NCI-H345 (cell line): Measurements from ENCODE around the gene DUSP15.
"Not testable (repeated sequence)": the region's sequence is repeated elsewhere in the genome, so short reads cannot be mapped to it uniquely, and the experiment has no call there.

ENCODE experiments used
- DNase-seq: peaks from one replicate; lab custom pipeline; 2025; lab: John Stamatoyannopoulos, UW

DUSP15 gene

DNA sequence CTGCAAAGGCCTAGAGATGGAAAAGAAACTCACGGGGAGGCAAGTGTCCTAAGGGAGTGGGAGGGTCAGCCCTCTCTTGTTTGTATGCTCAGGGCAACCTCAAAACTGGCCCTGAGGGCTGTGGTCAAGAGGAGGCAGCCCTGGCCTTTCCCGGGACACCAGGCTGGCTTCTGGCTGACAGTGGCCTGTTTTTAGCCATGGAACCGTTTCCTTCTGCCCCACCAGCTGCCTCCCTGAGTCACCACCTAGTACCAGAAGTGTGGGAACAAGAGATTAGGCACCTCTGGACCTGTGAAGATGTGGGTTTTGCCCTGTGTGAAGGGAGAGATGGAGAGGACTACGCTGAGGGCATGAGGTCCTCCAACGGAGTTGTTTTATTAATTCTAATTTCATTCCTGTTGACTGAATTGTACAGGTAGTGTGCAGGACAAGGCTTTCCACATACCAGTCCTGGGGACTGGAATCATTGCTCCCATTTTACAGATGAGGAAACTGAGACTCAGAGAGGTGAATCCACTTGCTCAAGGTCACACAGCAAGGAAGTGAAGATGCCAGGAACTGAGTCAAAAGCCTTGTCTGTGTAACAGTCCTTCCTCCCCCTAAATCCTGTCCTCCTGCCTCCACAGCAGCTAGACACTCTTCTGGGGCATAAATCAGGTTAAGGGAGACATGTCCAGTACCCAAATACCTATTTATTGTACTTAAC lies 30.4 kb downstream of the DUSP15 start:
- DNase-seq = no peak

DNA sequence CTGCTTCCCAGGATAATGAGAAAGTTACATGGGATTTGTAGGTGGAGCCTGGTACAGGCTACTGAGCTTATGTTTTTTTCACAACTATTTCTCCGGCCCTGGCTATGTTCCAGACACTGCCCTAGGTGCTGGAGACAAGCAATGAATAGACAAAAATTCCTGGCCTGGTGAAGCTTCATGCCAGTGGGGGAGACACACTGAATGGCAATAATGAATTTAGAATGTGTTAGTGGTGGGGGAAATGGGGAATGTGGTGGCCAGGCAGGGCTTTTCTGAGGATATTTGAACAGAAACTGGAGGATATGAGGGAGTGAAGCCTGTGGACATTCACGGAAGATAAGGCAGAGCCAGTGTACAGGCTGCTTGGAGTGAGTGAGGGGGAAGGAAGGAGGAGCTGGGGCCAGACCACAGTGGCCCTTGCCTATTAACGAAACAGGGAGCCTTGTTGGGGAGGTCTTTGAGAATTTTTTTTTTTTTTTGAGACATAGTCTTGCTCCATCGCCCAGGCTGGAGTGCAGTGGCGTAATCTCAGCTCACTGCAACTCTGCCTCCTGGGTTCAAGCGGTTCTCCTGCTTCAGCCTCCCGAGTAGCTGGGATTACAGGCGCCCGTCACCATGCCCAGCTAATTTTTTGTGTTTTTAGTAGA lies 31.6 kb downstream of the DUSP15 start:
- no peak for DNase-seq

DNA sequence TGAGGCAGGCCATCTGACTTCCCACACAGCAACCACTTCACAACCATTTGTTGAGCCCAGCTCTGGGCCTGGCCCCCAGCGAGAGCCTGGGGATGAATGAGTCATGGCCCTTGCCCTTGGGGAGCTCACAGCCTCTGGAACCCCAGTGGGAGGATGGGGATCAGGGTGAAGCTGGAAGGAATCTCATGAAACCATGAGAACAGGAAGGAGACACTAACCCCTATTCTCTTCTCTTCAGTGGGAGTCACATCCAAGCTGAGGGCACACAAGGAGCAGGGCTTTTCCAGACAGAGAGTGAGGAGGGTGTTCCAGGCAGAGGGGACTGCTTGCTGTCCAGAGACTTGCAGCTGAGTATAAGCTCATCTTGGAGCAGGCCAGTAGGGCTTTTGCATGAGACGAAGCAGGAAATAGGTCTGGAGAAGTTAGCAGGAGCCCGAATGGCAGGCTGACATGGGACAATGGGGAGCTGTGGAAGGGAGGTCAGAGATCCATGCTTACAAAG lies 32.4 kb downstream of the DUSP15 start:
- no peak for DNase-seq

DNA sequence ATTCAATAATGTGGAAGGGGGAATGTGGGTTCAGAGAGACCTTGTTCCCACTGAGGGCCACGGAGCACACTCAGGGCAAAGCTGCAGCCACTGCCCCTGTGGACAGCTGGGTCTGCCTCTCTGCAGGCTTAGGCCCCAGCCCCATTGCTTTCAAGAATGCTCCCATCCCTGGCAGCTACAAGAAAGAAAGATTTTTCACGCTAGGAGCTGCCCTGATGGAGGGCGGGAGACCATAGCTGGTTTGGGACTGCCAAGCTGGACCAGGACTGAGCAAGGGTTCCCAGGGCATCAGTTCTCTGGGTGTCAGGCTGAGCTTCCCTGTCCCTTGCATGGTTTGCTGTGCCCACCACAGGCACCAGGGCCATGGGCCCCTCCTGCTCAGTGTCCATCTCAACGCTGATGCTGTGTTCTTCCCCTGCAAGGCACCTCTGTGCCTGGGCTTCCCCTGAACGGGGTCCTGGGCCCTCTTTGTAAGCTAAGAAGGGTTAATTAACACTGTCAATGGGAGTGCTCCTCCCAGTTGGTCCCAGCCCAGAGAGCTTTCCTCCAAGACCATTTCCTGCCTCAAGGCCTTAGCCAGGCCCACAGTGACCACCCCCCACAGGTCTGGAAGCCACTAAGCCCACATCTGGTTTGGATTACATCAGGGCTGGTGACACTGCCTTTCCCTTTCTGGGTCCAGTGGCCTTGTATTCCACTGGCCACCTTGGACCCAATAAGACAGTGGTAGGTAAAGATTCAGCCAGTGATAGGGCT lies 33.3 kb downstream of the DUSP15 start:
- DNase-seq = no peak

DNA sequence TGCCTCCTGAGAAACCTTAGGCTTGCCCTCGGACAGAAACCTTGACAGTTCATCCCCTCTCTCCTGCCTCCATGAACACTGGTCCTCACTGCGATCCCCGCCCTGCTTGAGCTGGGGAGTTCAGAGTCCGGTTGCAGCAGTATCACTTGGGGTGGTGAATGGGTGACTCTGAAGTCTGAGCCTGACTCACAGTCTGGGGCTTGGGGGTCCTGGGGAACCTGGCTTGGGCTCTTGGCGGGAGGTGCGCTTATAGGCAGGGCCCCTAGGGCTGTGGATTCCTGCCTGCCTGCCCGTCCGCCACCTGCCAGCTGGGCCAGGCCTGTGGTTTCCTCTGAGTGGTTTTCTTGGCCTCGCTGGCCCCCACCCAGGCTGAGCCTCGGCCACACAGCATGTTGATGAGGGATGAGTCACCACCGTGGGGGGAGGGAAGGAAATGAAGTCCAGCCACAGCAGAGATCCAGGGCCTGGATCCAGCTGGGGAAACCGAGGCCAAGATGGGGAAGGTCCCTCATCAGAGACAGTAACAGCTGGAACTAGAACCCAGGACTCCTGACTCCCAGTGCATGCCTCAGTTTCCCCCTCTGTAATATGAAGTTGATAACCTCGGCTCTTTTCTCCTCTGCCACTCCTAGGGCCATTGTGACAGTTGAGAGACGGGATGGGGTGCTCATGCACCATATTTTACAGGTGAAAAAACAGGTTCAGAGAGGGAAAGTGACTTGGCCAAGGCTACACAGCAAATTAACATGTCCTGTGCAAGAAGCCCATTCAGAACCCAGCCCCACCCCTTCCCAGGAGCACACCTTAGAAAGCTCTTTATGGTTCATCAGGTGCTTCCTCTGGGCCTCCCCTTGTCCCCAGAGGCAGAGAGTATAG lies 34.1 kb downstream of the DUSP15 start:
- DNase-seq = no peak

DNA sequence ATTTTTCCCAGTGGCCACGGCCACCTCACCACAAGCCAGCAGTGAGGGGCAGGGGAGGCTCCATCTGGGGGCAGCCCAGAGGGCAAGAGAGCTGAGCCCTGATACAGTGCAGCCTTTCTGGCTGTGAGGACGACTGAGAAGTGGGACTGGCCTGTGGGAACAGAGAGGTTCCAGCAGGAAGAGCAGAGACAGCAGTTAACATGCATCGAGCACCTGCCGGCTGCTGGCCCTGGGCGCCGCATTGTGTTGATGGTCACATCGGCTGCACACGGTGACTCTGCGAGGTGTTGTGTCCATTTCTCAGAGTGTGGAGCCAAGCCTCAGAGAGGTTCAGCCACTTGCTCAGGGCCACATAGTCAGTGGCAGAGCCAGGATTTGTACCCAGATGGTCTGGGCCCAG lies 34.8 kb downstream of the DUSP15 start:
- DNase-seq = no peak

DNA sequence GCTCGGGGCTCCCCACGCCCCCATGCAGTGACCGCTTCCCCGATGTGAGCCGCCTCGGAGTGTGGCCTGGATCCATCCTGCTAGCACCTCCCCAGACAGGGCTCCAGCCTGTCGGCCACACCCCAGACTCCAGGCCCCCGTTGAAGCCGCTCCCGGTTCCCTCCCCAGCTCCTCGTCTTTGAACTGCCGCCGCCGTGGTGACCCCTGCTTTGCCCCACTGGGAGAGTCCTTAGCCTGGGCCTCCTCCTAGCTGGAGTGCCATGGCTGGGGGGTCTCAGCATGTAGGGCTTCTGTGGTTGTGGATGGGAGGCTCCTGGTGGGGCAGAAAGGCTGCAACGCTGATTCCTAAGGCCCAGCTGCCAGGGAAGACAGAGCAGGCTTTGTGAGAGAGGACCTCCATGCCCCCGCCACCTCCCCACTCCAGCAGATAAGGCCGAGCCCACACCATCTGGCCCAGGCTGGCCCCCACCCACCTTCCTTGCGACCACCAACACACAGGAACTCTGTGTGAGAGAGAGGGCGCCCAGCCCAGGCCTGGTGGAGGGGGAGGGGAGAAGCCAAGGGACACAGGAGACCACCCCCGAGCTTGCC lies 36.3 kb downstream of the DUSP15 start:
- DNase-seq = no peak

DNA sequence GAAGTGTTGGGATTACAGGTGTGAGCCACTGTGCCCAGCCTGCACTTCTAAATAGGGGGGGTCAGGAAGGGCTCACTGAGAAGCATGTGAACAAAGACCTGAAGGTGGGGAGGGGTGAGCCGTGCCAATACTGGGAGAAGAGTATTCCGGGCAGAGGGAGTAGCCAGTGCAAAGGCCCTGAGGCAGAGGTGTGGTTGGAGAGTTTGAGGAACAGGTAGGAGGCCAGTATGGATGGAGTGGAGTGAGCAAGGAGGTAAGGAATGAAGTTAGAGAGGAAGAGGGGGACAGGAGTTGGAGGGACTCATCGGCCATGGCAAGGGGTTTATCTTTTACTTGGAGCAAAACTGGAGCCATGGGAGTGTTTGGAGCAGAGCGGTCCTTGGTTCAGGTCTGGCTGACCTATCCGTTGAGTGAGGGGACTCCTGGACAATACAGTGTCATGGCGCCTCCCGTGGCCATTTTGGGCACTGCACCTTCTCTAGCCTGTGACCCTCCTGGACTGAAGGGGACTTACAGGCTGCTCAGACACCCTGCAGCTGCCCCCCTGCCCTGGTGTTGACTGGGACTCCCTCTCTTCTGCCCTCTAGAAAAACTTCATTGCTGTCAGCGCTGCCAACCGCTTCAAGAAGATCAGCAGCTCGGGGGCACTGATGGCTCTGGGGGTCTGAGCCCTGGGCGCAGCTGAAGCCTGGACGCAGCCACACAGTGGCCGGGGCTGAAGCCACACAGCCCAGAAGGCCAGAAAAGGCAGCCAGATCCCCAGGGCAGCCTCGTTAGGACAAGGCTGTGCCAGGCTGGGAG lies 37.0 kb downstream of the DUSP15 start:
- DNase-seq = peak; percentile 30

DNA sequence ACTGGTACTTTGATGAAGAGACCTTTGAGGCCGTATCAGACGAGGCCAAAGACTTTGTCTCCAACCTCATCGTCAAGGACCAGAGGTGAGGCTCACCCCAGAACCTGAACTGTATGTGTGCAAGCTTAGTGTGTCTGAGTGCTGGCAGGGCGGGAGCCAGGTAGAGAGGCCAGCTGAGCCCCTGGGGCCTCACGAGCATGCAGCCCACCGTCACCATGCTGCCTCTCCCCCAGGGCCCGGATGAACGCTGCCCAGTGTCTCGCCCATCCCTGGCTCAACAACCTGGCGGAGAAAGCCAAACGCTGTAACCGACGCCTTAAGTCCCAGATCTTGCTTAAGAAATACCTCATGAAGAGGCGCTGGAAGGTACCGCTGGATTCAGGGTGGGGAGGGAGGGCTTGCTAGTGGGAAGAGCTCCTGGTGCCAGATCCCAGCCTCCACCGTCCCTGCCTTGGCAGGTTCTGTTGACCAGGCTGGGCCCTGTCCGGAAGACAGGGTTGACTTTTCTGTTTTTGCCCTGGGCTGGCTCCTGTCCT lies 38.5 kb downstream of the DUSP15 start:
- no peak for DNase-seq

DNA sequence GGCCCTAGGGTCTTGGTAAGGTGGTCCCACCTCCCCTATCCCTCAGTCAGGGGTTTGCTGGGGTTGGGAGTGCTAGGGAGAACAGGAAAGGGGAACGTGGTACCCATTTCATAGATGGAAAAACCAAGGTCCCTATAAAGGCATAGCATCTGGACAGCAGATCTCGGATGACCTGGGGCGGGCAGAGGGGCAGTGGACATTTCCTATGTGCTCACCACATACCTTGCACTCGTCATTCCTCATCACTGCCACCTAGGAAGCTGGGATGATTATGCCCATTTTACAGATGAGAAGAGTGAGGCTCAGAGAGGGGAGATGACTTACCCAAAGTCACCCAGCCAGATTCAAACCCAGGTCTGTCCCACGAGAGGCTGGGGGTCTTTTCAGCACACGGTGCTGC lies 39.1 kb downstream of the DUSP15 start:
- no peak for DNase-seq

DNA sequence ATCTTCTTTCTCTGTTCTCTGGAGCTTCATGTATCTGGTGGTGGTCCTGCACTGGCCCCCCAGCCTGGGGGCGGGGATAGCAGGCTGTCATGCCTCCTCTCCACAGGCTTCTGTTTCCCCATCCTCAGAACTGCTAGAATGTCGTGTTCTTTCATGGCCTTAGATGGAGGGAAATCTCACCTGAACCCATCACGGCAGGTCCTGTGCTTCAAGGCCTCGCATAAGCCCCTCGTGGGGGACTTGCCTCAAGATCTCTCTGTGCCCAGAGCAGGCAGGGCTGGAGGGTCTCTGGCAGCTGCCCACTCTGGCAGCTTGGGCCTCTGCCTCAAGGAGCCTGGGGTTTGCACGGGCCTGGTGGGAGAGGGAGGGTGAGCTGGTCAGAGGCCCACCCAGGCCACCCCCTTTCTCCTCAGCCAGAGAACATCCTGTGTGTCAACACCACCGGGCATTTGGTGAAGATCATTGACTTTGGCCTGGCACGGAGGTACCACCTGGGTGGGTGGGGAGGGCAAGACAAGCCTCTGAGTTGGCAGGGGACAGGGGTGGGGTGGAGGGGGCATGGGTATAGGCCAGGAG lies 39.8 kb downstream of the DUSP15 start:
- DNase-seq = no peak

DNA sequence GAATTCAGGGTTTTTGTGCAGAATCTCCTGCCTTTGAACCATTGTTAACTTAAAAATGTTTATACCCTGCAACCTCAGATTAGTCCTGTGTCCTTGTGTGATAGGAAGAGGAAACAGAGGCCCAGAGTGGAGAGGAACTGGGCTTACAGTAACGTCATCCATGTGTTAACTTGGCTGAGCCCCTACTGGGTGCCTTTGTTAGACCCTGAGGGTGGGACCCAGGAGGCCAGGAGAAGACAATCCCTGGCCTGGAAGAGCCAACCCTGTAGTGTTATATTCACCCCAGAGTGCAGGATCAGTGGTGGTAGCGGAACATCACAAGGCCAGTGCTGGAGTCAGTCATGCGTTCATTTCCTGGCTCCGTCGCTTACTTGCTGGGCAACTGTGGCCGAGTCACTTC lies 40.6 kb downstream of the DUSP15 start:
- DNase-seq = no peak

DNA sequence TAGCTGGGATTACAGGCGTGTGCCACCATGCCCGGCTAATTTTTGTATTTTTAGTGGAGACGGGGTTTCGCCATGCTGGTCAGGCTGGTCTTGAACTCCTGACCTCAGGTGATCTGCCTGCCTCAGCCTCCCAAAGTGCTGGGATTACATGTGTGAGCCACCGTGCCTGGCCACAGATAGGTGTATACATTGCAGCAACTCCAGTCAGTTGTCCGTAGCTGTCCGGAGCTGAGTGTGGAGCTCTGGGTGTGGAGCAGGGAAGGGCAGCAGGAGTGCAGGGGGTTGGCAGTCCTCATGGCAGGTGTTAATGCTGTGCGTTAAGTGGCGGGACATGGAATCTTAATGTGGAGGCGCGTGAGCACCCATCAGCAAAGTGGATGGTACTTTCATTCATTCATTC lies 42.3 kb downstream of the DUSP15 start:
- not testable (repeated sequence) for DNase-seq

DNA sequence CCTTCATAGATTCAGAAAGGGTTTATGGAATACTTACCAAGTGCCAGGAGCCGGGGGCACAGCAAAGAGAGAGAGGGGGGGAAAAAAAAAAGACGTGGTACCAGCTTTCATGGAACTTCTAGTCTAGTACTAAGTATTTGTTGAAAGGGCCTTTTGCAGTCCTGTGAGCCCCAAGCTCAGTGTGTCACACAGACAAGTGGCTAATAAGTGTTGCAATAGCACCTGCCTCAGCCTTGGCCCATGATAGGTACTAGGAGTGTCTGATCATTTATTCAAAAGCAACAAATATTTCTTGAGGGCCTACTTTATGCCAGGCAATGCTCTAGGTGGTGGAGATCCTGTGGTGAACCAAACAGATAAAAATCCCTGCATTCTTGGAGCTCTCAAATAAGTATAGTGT lies 43.3 kb downstream of the DUSP15 start:
- DNase-seq = no peak

DNA sequence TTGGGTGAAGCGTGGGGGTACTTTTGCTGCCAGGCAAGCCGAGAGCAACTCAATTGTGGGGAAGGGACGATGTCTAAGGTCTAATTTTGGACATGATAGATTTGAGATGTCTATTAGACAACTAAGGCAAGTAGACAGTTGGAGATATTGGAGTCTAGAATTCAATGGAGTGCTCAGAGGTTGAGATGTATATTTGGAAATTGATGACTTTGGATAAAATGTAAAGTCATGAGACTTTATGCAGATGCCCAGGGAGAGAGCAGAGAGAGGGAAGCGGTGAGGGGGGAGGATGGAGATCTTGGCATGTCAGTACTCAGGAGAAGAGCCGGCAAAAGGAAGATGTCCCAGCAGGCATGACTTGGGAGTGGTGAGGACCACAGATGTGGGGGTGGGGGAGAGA lies 44.3 kb downstream of the DUSP15 start:
- DNase-seq = no peak

DNA sequence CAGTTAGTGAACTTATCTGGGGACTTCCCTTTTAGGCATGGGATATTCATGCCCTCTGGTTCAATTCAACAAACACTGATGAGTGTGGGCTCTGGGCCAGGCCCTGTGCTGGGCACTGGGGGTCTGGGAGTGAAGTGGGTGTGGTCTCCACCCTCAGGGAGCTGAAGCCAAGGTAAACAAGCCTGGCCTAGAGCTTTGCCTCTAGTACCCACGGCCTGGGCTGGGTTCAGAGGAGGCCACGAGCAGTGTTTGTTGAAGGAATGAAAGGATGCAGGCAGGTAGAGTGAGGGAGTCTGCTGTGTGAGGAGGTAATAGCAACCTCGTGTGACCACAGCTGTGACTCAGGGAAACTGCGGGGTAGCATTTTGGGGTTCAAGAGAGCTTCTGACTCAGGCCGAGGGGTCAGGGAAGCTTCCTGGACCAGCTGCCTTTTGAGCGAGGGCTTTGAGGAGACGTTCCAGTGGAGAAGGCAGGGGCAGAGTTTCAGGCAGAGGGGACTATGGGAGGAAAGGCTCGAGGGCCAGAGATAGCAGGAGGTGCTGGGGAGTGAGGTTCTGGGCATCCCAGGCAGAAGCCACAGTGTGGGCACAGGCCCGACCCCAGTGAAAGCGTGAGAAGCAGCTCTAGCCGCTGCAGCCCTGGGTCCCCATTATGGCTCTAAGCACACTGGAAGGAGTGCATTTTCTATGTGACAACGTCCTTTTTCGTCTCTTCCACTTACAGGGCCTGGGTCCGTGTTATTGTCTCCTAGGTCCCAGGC lies 45.6 kb downstream of the DUSP15 start:
- DNase-seq = no peak

DNA sequence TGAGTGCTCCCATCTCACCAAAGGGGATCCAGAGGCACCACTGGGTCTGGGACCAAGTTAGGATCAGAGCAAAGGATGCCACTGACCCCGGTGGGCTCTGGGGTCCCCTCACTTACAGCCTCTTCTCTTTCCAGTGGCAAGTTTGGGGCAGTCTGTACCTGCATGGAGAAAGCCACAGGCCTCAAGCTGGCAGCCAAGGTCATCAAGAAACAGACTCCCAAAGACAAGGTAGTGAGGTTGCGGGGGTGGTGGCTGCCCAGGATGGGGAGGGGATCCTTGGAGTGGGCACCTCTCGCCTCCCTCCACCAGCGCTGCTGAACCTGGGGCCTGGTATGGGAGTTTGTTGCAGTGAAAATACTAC lies 46.2 kb downstream of the DUSP15 start:
- DNase-seq = no peak

DNA sequence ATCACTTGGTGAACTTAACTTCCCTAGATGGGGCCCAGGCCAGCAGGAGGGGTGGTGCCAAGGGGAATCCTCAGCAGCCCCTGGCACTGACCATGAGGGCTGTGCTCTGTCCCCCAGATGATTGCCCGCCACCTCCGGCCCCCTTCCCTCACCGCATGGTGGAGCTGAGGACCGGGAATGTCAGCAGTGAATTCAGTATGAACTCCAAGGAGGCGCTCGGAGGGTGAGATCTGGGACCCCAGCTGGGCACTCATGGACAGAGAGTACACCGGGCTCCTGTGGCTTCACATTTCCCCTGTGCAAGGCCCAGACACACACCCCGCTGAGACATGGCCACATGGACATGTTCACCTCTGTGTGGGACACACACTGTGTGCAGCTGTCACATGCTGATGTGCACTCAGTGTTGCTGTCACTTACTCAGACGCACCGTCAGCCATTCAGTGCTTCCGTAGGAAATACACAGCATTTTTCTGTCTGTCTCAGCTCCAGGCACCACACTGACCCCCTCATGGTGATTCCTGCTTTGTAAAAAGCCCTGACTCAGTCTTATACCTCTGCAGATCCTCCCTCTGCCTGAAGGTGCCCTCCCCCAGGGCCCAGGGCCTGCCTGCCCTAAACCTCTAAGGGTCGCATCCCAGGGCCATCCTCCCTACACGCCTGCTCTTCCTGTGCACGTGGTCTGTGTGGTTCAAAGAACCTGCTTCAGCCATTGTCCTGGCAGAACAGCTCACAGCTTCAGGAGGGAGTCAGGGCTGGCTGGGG lies 46.8 kb downstream of the DUSP15 start:
- no peak for DNase-seq
